VCaP (cell line): ENCODE data around the gene SLC22A4.

Source experiments
- H3K27ac ChIP-seq: fragments of 450-650 bp; 2 replicates; pipeline ENCODE4 v1.5.1; 2017
- CTCF ChIP-seq: fragments of 450-650 bp; conservative IDR thresholded peaks from 2 replicates; pipeline ENCODE4 v1.5.1; 2017; ENCODE audit warnings: mild to moderate bottlenecking, moderate library complexity

SLC22A4 gene

GRCh38 chr5:132372127-132372526 lies 77.9 kb downstream of the SLC22A4 start:
- peak overlapping the region; percentile 87; the same call in 1 of the 2 replicates for H3K27ac ChIP-seq
- TF ChIP-seq CTCF, result no peak

GRCh38 chr5:132372542-132372941 lies 78.3 kb downstream of the SLC22A4 start:
- no peak overlapping the region for H3K27ac ChIP-seq

GRCh38 chr5:132375957-132376356 lies 81.8 kb downstream of the SLC22A4 start:
- TF ChIP-seq CTCF, result no peak
- no peak overlapping the region for H3K27ac ChIP-seq

More at GRCh38 chr5:132372542-132372941, 78.3 kb downstream of the SLC22A4 start:
- TF ChIP-seq CTCF, result no peak

DNA sequence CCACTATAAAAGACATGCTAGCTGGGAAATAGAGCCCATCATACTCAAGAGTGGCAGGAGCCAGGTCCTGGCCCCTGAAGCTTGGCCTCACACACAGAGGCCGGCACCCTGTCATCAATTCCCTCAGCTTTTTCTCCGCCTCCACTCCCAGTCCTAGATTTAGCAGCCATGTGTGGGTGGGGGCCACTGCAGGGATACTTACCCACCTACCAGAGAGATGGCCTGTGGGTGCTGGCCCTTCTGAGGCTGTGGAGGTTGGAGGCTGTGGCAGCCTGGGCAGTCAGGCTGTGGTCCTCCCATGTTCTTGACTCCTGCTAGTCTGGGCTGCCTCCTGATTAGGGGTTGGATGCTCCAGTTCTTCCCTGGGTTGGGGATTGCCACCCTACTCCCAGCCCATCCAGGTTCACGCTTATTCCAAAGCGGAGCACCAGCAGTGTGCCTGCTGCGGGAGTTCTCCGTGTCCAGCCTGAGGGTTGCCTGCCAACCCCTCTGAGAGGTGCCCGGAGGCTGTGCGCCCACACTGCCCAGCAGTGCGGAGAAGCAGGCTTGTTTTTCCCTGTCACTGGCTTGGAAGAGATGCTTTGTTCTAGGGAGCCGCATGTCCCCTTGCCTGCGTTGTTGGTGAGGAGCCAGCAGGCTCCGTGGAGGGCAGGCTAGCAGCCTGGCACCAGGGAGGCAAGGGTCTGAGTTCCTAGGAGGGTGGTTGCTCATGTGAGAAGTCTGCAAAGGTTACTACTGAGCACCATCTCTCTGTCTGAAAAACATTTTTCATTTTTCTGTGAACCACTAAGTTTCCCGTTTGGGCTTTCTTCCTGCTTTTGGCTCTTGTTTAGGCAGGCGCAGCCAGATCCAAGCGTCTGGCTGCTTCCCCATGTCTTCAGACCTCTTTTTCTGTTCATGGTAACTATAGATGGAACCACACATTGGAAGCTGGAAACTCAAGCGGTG lies 82.8 kb downstream of the SLC22A4 start:
- TF ChIP-seq CTCF, result no peak
- H3K27ac ChIP-seq, result no peak overlapping the region

DNA sequence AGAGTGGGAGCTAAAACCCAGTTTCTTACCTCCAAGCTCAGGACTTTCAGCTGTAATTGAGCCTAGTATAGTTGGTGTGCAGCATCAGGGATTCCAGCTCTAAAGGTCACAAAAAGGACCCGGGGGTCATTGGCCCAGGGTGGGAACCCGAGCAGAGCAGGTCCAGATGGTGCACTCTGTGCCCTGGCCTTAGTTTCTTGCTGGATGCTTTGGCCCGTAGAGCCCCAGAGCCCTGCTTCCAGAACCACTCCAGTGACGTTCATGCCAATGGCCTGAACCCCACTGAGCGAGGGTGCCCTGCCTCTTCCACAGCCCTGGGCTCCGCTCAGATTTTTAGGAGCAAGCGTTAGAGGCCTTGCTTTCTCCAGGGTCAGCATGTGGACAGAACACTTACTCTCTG lies 83.5 kb downstream of the SLC22A4 start:
- no peak for TF ChIP-seq CTCF
- no peak overlapping the region for H3K27ac ChIP-seq

DNA sequence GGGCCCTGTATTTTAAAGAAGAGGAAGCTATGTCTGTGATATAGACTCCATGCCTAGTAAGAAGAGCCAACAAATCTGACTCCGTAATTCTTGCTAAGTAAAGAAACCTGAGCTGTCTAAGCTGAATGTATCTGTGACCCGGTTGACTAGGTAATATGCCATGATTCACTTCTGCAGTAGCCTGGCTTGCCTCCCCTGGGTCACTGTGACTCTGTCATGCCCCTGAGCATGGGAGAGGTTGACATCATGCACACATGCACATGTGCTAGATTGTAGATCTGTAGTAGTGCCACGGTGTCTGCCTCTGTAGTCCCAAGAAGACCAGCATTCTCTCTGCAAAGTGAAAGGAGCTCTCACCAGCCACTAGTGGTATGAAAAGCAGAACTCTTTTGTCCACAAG lies 84.4 kb downstream of the SLC22A4 start:
- H3K27ac ChIP-seq, result peak overlapping the region; percentile 34; the same call in 1 of the 2 replicates
- TF ChIP-seq CTCF, result no peak

DNA sequence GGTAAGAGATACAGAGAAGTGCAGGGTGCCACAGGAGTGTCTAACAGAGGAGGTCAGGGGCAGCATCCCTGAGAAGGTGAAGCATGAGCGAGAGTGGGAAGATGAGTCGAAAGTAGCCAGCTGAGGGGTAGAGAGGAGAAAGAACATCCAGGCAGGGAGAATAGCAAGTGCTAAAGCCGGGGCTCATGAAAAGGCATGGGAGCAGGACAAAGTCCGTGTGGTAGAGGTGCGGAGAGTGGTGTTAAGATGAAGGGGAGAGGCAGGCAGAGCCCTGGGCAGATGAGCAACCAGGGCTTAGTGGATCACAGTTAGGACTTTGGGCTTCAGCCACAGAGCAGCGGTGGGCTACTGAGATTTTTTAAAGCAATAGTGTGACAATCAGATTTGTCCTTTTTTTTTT lies 85.9 kb downstream of the SLC22A4 start:
- H3K27ac ChIP-seq, result no peak overlapping the region
- TF ChIP-seq CTCF, result no peak
